ENCODE measurements around the gene FFAR1.
"Not testable (repeated sequence)": the region's sequence is repeated elsewhere in the genome, so short reads cannot be mapped to it uniquely, and the experiment has no call there.

The FFAR1 gene

GRCh38 chr19:35363001-35363590 lies 15.4 kb downstream of the FFAR1 start:
- DNase-seq: no peak

DNA sequence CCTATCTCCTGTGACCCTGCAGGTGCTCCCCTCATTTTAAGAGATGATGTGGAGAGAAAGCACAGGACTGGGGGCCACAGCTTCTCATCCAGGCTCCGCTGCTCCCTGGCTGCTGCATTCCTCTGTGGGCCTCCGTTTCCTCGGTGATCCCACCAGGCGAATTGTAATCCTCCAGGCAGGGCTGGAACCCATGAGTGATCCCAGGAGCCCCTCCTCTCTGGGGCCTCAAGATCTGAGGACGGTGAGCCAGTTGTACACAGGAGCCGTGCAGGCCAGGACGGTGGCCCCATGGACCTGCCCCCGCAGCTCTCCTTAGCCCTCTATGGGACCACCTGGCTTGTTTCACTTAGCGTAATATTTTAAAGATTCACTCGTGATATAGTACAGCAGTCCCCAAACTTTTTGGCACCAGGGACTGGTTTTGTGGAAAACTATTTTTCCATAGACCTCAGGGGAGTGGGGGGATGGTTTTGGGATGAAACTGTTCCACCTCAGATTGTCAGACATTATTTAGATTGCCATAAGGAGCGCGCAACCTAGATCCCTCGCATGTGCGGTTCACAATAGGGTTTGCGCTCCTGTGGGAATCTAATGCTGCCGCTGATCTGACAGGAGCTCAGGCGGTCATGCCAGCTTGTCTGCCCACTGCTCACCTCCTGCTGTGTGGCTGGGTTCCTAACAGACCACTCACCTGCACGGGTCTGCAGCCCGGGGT lies 16.2 kb downstream of the FFAR1 start:
- DNase-seq: no peak

DNA sequence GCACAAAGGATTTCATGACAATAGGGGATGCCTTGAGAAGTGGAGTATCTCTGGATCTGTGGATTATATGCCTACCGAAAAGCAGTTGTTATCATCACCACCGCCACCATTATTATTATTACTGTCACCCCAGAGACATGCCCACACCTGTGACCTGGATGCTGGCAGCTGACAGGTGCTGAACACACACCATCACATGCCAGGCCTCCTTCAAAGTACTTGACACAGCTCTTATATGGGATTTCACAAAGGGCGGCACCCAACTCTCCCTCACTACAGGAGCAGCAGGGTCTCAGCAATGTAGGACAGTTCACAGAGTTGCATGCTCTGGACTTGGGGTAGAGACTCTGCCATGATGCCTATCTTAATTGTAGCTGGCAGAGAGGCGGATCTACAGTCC lies 17.6 kb downstream of the FFAR1 start:
- no peak for DNase-seq

- DNase-seq: no peak
Observed at GRCh38 chr19:35368378-35368777, 20.7 kb downstream of the FFAR1 start.

DNA sequence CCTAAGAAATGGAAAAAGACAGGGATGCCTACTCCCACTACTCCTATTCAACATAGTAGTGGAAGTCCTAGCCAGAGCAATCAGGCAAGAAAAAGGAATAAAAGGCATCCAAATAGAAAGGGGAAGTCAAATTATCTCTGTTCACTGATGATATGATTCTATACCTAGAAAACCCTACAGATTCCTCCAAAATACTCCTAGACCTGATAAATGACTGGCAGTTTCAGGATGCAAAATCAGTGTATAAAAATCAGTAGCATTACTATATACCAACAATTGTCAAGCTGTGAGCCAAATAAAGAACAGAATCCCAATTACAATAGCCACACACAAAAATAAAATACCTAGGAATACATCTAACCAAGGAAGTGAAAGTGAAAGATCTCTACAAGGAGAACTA lies 21.8 kb downstream of the FFAR1 start:
- DNase-seq: no peak

DNA sequence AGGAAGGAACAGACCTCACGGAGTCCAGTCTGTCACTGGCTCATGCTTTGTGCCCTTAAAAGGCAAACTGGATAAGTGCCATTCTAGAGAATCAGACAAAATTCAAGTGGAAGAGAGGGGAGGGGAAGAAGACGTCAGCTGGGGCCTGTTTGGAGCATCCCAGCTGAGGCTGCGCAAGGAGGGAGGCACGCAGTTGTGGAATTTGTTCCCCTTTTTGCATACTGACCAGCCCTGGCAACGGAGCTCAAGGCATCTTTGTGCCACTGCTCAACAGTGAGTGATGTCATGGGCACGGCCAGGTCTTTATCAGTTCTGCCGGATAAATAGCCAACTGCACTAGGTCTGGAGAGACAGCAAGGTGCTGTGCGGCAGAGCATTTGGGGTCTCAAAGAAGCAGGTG lies 23.0 kb downstream of the FFAR1 start, which contains the start of gene GPR42:
Gene GPR42, plus strand, starts transcription at position 347 of the 400 bp plus-strand sequence. CDS start 292 bp downstream, outside the sequence.
- no peak for DNase-seq

- no peak for DNase-seq
Observed at GRCh38 chr19:35373492-35373891, 25.8 kb downstream of the FFAR1 start.

GRCh38 chr19:35374031-35374430 lies 26.3 kb downstream of the FFAR1 start:
- DNase-seq: not testable (repeated sequence)

DNA sequence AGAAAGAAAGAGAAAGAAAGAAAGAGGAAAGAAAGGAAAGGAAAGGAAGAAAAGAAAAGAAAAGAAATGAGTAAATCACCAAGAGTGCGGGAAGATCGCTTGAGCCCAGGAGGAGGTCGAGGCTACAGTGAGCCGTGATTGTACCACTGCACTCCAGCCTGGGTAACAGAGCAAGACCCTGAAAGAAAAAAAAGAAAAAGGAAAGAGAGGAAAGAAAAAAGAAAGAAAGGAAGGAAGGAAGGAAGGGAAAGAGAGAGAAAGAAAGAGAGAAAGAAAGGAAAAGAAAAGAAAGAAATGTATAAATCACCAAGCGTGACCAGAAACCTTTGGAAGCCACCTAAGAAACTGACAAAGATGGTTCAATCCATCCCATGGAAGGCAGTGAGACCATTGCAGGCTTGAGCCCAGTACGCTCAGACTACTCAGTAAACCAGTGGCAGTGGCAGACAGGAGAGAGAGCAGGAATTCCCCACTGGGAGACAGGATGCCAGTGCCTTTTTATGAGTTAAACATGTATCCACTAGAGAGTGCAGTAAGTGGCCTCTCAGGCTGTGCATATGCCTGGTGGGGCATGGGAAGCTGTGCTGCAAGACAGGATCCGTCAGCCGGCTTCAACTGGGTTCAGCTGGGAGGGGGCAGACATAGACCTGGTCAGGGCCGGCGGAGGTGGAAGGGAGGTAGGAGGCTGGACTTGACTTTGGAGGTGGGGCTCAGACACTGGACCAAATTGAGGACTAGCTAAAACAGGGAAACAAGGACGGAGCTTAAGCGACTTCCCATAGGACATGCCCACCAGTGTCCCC lies 28.0 kb downstream of the FFAR1 start:
- no peak for DNase-seq

DNA sequence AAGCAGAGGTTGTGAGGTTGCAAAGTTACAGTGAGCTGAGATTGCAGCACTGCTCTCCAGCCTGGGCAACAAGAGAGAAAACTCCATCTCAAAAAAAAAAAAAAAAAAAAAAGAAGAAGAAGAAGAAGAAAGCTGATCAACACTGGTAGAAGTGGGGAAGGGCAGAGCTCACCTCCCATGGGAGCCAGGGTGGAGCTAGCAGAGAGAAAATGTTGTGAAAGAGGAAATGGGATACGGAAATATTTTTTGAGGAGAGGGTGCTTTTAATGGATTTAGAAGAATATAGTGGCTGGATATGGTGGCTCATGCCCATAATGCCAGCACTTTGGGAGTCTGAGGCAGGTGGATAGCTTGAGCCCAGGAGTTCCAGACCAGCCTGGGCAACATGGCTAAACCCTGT lies 30.0 kb downstream of the FFAR1 start:
- no peak for DNase-seq

GRCh38 chr19:35378356-35378755 lies 30.7 kb downstream of the FFAR1 start:
- no peak for DNase-seq

GRCh38 chr19:35379545-35379944 lies 31.8 kb downstream of the FFAR1 start:
- not testable (repeated sequence) for DNase-seq

- no peak for DNase-seq
Observed at GRCh38 chr19:35379992-35380391, 32.3 kb downstream of the FFAR1 start.

DNA sequence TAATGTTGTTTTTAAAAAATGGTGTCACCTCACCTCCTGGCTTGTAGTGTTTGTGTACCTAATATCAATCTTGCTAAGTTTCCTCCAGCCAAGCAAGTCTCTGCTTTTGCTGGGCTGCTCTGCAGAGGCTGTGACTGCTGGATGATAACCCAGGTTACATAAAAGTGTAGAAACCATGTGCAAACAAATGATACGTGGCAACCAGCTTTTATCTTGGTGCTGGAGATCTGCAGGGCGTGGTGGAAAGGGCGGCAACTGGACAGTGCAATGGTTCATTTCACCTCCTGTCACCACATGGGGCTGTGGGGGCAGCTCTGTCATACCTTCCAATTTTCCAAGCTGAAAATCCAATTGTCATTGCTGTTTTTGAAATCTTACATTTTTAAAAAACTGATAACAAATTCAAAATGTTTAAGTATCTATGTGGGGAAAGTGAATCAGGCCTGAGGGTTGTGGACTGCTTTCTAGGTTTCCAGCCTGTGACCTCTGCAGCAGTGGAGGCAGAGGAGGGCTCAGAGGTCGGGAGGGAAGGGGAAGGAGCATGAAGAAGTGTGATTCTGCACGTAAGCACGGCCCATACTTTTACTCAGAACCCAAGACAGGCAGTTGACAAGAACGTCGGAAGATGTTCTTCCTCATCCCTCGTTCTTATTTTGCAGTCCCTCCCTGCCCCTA lies 32.9 kb downstream of the FFAR1 start:
- DNase-seq: no peak

- DNase-seq: no peak
Observed at GRCh38 chr19:35381318-35381717, 33.6 kb downstream of the FFAR1 start.

- no peak for DNase-seq
Observed at GRCh38 chr19:35381926-35382325, 34.2 kb downstream of the FFAR1 start.

GRCh38 chr19:35383536-35383935 lies 35.8 kb downstream of the FFAR1 start:
- no peak for DNase-seq

GRCh38 chr19:35388277-35389054 lies 40.8 kb downstream of the FFAR1 start:
- no peak for DNase-seq

DNA sequence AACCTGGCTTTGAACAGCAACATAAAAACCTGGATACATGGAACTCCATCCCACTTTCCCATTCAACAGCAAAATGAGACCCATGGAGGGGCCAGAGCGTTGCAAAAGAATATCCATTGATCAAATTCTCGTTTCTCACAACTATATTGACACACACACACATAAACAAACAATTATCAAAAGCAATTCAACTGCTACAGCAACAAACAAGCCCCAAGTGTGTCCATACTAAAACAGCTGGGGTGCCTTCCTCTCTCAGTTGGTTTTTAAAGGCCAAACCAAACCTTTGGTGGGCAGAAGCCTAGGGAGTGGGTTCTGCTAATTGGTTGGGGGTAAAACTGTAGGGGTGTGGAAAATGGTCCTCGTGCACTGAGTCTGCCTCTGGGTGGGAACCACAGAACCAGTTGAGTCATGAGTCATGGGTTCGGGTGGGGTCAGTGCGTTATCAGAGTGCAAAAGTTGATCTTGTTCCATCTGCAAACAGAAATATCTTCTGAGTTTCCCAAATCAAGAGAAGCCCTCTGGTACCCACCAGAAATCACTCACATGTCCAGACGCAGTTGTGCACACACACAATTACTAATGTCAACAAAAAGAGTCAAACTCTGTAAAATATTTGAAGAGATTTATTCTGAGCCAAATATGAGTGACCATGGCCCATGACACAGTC lies 41.6 kb downstream of the FFAR1 start:
- DNase-seq: no peak

- no peak for DNase-seq
Observed at GRCh38 chr19:35392742-35393715, 45.3 kb downstream of the FFAR1 start.

All from activated CD4-positive, CD25-positive, alpha-beta regulatory T cell treated with anti-CD3 and anti-CD28 coated beads, Interleukin-2, amount 50 U/mL, for 72 hours (primary cell).